Right lobe of liver (tissue), 4 donors: ENCODE results near the gene FABP3.

Source experiments
- CTCF ChIP-seq, 4 donors: fragments of 200-600 bp in 3 of 4; fragments of 450-650 bp in 1 of 4; IDR thresholded peaks; one replicate each; pipeline versions ENCODE4 v1.5.1 to v1.8.0; 2016 to 2022; ENCODE audit warnings: antibody characterized with exemption in 4 of 4, mild to moderate bottlenecking in 2 of 4
- POLR2A ChIP-seq: fragments of 450-650 bp; IDR thresholded peaks from one replicate; pipeline ENCODE4 v1.6.1; 2017; ENCODE audit warnings: antibody characterized with exemption, mild to moderate bottlenecking
- donor health status: DM: no; HTN: no; CAD: no.
- donor health status: DM: no; HTN: no; CAD: no.
- donor health status: DM: no; HTN: yes; CAD: no.

- TF ChIP-seq POLR2A (no peak), CTCF (IDR thresholded peaks at IDR 0.05) (no peak)
Observed at GRCh38 chr1:31374511-31375196, 1.8 kb upstream of the FABP3 start.
